COLO668 (cell line): ENCODE data around the gene PTH.

ENCODE experiments used
- DNase-seq: peaks from one replicate; lab custom pipeline; 2025; ENCODE audit not compliant: unreplicated experiment; lab: John Stamatoyannopoulos, UW

The PTH gene

DNA sequence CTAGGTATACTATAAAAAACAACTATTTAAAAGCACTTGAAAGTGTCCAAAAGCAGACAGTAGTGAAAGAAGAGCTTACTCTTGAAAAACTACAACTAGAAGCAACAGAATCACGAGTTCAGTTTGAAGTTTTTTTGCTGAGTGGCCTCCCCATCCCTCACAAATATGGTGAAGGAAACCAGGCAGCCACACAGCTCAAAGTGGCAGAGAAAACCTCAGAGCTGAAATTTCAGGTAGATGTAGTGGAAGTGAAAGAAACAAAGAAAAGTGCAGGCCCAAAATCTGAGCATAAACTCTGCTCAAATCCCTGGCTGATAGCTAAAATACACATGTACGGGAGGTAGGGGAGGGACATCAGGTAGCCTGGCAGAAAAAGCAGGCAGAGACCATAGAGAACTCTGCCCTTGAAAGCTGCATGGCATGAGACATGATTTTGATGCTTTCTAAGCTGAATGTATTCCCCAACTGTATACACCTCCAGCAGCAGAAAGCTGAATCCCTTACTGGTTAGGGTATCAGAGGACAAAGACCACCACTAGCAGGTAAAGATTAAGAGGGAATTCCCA lies 44.9 kb downstream of the PTH start:
- no peak for DNase-seq

- DNase-seq = no peak
Measured at GRCh38 chr11:13449522-13449921, 46.3 kb downstream of the PTH start.

GRCh38 chr11:13448876-13449275 lies 46.9 kb downstream of the PTH start:
- DNase-seq = no peak

DNA sequence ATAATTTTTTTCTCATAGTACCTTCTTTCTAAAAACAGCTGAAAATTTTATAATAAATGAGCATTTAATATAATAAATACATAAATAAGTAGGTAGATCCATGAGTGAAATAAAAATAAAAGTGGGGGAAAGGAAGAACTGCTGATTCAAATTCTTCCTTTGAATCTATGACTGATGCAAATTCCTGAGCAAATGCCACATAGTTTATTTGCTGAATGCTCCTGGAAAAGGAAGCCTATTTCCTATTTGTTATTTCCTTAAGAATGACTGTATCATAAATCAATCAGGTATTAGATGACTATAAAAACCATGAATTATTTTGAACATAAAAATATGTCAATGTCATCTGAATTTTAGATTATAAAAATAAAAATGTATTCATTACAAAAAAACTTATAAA lies 49.4 kb downstream of the PTH start:
- DNase-seq = no peak

DNA sequence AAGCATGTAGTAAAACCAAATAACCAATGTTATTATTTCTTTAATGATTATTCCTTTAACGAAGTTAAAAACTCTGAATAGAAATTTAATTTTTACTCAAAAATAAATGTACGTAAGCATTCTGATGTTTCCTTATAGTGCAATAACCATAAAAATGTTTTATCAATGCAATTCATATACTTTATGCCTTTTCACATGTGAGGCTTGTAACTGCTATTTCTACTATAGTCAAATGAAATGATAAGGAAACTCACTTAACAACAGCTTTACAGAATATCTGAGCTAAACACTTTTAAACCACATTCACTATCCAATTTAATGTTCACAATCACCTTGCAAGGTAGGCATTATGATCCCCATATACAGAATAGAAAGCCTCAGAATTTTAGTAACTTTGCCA lies 50.2 kb downstream of the PTH start:
- DNase-seq = no peak
